Astrocyte of the spinal cord (primary cell): ENCODE results near the gene ZFP62.

ENCODE experiments used
- DNase-seq: peaks from one replicate; pipeline ENCODE4 v3.0.0; 2011; ENCODE audit warnings: low read depth, low spot score
- H3K4me3 ChIP-seq: 2 replicates; pipeline ENCODE4 v1.5.1; 2011; ENCODE audit warnings: low read depth, mild to moderate bottlenecking, low read length, moderate library complexity
- CTCF ChIP-seq: IDR thresholded peaks from 2 replicates; pipeline ENCODE4 v1.5.1; 2012; ENCODE audit warnings: low read depth, mild to moderate bottlenecking, low read length, inconsistent platforms
- in situ Hi-C: cut with HindIII; loops from 2 replicates; pipeline ENCODE4 v1.10.0; 2017; ENCODE audit warnings: low sequenced_read_pairs

The ZFP62 gene

GRCh38 chr5:180847026-180847425 is 14.1 kb downstream of the ZFP62 start:
- in situ Hi-C loops = no loop called here
- H3K4me3 ChIP-seq = no peak overlapping the region
- DNase-seq = no peak
- no peak for TF ChIP-seq CTCF

GRCh38 chr5:180844858-180845257 is 16.2 kb downstream of the ZFP62 start:
- no peak overlapping the region for H3K4me3 ChIP-seq
- in situ Hi-C loops = no loop called here
- no peak for DNase-seq
- no peak for TF ChIP-seq CTCF

GRCh38 chr5:180844432-180844831 is 16.6 kb downstream of the ZFP62 start:
- no peak for TF ChIP-seq CTCF
- in situ Hi-C loops = no loop called here
- DNase-seq = no peak
- H3K4me3 ChIP-seq = no peak overlapping the region

DNA sequence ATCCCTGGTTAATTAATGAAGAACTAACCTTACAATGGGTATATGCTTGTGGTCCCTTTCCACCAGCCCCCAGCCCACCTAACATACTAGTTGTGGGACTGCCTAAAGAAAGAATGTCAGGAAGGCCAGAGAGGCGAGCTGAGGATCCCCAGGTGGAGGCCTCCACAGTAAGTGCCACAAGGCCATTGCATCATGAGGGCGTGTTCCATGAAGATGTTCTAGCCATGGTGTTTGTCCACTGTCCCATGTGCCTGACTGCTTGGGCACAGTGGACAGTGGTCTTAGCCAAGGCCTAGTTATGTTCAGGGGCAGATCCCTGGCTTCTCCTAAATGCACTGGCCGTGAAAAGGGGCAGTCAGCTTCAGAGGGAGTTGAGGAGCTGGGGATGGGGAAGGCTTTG is 21.1 kb downstream of the ZFP62 start:
- in situ Hi-C loops = no loop called here
- no peak for TF ChIP-seq CTCF
- DNase-seq = no peak
- no peak overlapping the region for H3K4me3 ChIP-seq

DNA sequence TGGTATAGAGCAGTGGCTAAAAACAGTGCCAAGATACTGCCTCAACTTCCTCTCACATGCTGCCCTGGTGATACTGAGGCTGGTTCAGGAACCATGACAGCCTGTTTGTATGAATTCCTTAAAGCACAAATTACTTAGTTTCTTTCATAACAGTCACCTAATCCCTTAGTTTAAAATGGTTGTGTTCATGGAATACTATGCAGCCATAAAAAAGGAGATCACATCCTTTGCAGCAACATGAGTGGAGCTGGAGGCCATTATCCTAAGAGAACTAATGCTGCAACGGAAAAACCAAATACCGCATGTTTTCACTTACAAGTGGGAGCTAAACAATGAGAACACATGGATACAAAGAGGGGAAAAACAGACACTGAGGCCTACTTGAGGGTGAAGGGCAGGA is 21.8 kb downstream of the ZFP62 start:
- in situ Hi-C loops = no loop called here
- H3K4me3 ChIP-seq = no peak overlapping the region
- no peak for DNase-seq
- no peak for TF ChIP-seq CTCF

DNA sequence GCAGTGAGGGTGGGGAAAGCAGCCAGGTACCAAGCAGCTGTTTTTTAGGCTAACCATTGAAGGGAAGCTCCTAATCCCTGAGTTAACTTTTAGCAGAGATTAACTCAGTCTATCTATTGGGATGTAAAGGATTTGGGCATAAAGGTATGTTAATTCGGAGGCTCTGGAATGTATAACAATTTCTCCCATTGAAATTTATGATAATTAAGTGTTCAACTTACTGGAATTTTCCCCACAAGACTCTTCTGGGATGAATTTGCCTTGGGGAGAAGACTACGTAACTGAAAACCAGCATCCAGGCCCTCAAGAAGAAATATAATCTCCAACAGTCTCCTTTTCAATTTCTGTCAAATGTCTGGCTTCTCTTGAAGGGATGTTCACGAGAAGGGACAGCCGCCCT is 23.6 kb downstream of the ZFP62 start:
- in situ Hi-C loops = no loop called here
- TF ChIP-seq CTCF = no peak
- no peak for DNase-seq
- H3K4me3 ChIP-seq = no peak overlapping the region

GRCh38 chr5:180832638-180833068 is 28.4 kb downstream of the ZFP62 start:
- TF ChIP-seq CTCF = no peak
- no peak overlapping the region for H3K4me3 ChIP-seq
- in situ Hi-C loops = no loop called here
- no peak for DNase-seq
